Peyer's patch (tissue), 4 donors: ENCODE measurements around the gene NCDN. TPM values are rescaled to one million over a fixed set of nuclear protein-coding genes. Genes with fewer than 3 reads are reported as not detected.

Source experiments
- DNase-seq, 3 donors: peaks; one replicate each; pipeline ENCODE4 v3.0.0-alpha.2; 2017 to 2019
- H3K27ac ChIP-seq, 4 donors: fragments of 200-600 bp; sonication (generic); one replicate each; pipeline ENCODE4 v1.5.1; 2016 to 2019
- H3K27me3 ChIP-seq, 2 donors: fragments of 200-600 bp; sonication (generic); one replicate each; pipeline ENCODE4 v1.5.1; 2019
- H3K36me3 ChIP-seq, 3 donors: fragments of 200-600 bp; sonication (generic); one replicate each; pipeline ENCODE4 v1.5.1; 2016 to 2019
- H3K4me1 ChIP-seq, 4 donors: fragments of 200-600 bp; sonication (generic); one replicate each; pipeline ENCODE4 v1.5.1; 2016 to 2019
- H3K4me3 ChIP-seq, 4 donors: fragments of 200-600 bp; sonication (generic); 1 replicate in 3 of 4; 2 replicates in 1 of 4; pipeline ENCODE4 v1.5.1; 2016 to 2019; ENCODE audit warnings: mild to moderate bottlenecking in 1 of 4
- H3K9me3 ChIP-seq, 4 donors: fragments of 200-600 bp; sonication (generic); one replicate each; pipeline ENCODE4 v1.5.1; 2016 to 2019; ENCODE audit warnings: mild to moderate bottlenecking in 1 of 4
- POLR2A ChIP-seq, 2 donors: fragments of 450-650 bp; IDR thresholded peaks; one replicate each; pipeline ENCODE4 v1.5.1; 2017; ENCODE audit warnings: antibody characterized with exemption in 2 of 2, mild to moderate bottlenecking in 2 of 2, moderate library complexity in 2 of 2
- total RNA-seq, 4 donors: library from RNA; depleted of rRNA; stranded (reverse); fragments of >200 nt; gene quantifications; one replicate each; pipeline ENCODE4 v1.1.0, GENCODE V29; 2016
- TF ChIP-seq, protein P1 (sequence below), 6 experiments: fragments of 450-650 bp in 4 of 6; fragments of 200-600 bp in 2 of 6; sonication (generic) in 1 of 6; IDR thresholded peaks; one replicate each; pipeline ENCODE4 v1.5.1; 2017 to 2019; ENCODE audit warnings: antibody characterized with exemption in 6 of 6, mild to moderate bottlenecking in 3 of 6, moderate library complexity in 1 of 6

Gene NCDN
- total RNA-seq, 4 donors from 2014 or later = 6.3 to 15.3 (median 13.2) TPM

DNA sequence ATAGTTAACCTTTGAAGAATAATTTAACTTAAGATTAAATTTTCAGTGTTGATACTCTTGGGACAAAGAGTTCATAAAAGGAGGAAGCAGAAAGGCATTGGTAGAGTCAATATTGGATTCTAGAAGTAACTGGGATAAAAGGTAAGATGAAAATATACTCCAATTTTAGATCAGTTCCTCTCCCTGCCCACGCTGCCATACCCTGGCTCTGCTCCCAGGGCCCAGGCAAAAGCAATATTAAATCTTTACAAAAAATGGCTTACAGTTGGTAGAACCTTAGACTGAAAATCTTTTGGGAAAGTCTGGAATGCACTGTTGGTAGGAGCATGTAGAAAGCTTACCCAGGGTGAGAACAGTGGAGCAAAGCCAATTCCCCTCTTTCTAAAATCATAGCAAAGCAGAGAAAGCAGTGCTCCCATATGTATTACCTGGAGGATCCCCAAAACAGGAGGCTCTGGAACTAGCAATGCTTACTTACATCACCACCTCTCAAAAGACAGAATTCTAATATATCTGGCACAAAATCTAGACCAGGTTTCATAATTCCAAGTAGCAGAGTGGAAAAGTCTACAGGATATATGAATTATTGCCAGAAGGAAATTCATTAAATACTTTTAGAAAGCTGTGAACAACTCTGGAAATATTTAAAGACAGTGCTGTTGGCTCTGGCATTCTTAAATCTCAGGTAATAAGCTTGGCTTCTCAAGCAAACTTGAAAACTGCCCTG, 24.9 kb upstream of the NCDN start:
- Histone ChIP-seq H3K27me3 (no peaks in the 10 kb centered on the region), H3K27ac (no peak overlapping the region), H3K9me3 (no peaks in the 10 kb centered on the region), H3K4me3 (no peak overlapping the region), H3K36me3 (peaks cover 0 to 10% (median 0%) of the 10 kb centered on the region in 3 donors), H3K4me1 (peaks cover 0 to 4% (median under 1%) of the 10 kb centered on the region in 4 donors)
- TF ChIP-seq, protein P1, sequence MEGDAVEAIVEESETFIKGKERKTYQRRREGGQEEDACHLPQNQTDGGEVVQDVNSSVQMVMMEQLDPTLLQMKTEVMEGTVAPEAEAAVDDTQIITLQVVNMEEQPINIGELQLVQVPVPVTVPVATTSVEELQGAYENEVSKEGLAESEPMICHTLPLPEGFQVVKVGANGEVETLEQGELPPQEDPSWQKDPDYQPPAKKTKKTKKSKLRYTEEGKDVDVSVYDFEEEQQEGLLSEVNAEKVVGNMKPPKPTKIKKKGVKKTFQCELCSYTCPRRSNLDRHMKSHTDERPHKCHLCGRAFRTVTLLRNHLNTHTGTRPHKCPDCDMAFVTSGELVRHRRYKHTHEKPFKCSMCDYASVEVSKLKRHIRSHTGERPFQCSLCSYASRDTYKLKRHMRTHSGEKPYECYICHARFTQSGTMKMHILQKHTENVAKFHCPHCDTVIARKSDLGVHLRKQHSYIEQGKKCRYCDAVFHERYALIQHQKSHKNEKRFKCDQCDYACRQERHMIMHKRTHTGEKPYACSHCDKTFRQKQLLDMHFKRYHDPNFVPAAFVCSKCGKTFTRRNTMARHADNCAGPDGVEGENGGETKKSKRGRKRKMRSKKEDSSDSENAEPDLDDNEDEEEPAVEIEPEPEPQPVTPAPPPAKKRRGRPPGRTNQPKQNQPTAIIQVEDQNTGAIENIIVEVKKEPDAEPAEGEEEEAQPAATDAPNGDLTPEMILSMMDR (IDR thresholded peaks at IDR 0.05) = no peak
- no peak for TF ChIP-seq POLR2A (IDR thresholded peaks at IDR 0.05)
- no peak for DNase-seq

DNA sequence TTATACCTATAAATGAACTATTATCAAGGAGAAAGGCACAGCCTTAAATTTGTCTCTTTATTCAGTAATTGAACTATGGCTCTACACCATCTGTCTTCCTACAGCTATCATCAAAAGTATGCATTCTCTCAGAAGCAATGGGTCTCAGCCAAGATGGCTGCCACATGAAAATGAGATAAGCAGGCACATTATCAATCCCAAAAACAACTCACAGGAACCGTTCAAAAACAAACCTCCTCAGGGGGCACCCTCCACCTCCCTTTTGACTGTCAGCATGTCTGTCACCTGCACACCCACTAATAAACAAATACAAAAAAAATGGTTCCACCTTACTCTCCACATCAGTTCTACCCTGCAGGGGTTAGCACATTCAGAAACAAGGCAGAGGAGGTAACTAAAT, 24.0 kb upstream of the NCDN start:
- no peak for TF ChIP-seq POLR2A (IDR thresholded peaks at IDR 0.05)
- TF ChIP-seq, protein P1 (IDR thresholded peaks at IDR 0.05) = no peak
- Histone ChIP-seq H3K9me3 (no peaks in the 10 kb centered on the region), H3K27me3 (no peaks in the 10 kb centered on the region), H3K27ac (no peak overlapping the region), H3K4me3 (no peak overlapping the region), H3K36me3 (peaks cover 0 to 10% (median 0%) of the 10 kb centered on the region in 3 donors), H3K4me1 (peaks cover 0 to 7% (median 2%) of the 10 kb centered on the region in 4 donors)
- no peak for DNase-seq

DNA sequence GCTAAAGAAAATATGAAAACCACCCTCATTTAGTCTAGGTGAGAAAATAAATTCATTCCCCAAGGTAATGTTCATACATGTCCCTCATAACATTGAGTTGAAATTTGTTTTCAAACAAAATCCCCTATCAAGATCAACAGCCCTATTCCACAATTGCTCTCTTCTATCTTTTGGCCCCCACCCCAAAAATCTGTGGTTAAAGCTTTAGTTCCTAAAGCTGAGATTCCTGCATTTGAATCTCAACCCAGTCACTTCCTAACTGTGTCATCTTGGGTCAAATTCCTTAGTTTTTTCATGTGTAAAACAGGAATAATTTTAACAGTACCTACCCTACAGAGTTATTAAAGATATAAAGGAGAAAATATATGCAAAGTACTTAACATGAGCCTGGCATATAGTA, 22.4 kb upstream of the NCDN start:
- Histone ChIP-seq H3K27ac (no peak overlapping the region), H3K4me1 (peaks cover 0 to 19% (median 7%) of the 10 kb centered on the region in 4 donors), H3K27me3 (no peaks in the 10 kb centered on the region), H3K9me3 (no peaks in the 10 kb centered on the region), H3K36me3 (peaks cover 0 to 10% (median 0%) of the 10 kb centered on the region in 3 donors), H3K4me3 (no peak overlapping the region)
- no peak for DNase-seq
- TF ChIP-seq POLR2A (IDR thresholded peaks at IDR 0.05) = no peak
- TF ChIP-seq, protein P1 (IDR thresholded peaks at IDR 0.05) = no peak

DNA sequence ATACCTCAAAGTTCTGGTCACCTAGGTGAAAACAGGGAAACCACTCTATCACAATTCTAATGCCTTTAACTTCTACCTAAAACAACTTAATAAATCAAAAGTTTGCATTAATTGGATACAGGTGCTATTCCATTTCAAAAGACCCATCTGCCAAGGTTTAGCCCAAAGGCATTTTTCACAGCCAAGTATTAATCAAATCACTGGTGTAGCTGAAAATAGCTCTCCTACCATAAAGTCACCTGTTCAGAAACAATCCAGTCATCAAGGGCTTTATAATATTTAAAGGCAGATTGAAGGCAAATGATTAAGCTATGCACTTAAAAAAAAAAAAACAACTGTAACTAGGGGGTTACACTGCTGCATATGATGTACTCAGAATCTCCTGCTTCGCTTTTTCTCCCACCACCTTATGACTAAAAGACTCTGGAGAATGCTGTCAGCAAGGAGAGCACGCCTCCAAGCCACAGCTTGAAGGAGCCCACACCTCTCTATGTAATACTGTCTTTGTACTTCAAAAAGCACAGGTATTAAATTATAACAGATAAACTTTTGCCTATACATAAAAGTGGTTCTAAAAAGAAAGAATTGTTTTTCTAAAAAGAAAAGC, 20.9 kb upstream of the NCDN start:
- H3K4me1 ChIP-seq = peaks cover 0 to 25% (median 7%) of the 10 kb centered on the region in 4 donors
- H3K27ac ChIP-seq = no peak overlapping the region
- no peaks in the 10 kb centered on the region for H3K27me3 ChIP-seq
- TF ChIP-seq, protein P1 (IDR thresholded peaks at IDR 0.05) = no peak
- TF ChIP-seq POLR2A (IDR thresholded peaks at IDR 0.05) = no peak
- no peaks in the 10 kb centered on the region for H3K9me3 ChIP-seq
- H3K36me3 ChIP-seq = no peaks in the 10 kb centered on the region
- H3K4me3 ChIP-seq = no peak overlapping the region
- no peak for DNase-seq

DNA sequence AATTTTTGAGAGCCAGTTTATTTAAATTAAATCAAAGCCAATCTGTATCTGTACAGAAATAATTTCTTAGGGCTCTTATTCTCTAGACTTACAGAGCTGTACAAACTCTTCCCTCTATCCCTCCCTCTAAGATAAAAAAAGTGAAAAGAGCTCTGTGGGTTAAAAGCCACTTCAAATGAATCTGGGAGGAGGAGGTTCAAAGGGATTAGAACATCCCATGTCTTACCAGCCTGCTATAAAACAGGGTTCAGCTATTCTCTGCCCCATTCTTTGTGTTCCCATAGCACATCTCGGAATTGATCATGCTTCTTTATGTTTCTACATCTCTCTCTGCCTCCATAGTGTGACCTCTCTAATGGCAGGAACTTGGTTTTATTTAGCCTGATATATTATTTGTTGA, 19.8 kb upstream of the NCDN start:
- Histone ChIP-seq H3K4me1 (peaks cover 0 to 25% (median 7%) of the 10 kb centered on the region in 4 donors), H3K27me3 (no peaks in the 10 kb centered on the region), H3K4me3 (no peak overlapping the region), H3K36me3 (no peaks in the 10 kb centered on the region), H3K27ac (peak overlapping the region in 1 of 4 donors; percentile 46), H3K9me3 (no peaks in the 10 kb centered on the region)
- no peak for TF ChIP-seq POLR2A (IDR thresholded peaks at IDR 0.05)
- TF ChIP-seq, protein P1 (IDR thresholded peaks at IDR 0.05) = no peak
- DNase-seq = no peak
